HG03521 (cell line): ENCODE measurements around the gene ZNF346.
A peak's percentile ranks its signal among the peaks of the same experiment; 100 is the strongest.

Experiments used
- ATAC-seq: cut with Tn5 transposase; IDR thresholded peaks from one replicate; pipeline ENCODE4 v1.9.1; 2021; ENCODE audit warnings: mild to moderate bottlenecking, moderate library complexity; ENCODE audit not compliant: unreplicated experiment

ZNF346 gene

DNA sequence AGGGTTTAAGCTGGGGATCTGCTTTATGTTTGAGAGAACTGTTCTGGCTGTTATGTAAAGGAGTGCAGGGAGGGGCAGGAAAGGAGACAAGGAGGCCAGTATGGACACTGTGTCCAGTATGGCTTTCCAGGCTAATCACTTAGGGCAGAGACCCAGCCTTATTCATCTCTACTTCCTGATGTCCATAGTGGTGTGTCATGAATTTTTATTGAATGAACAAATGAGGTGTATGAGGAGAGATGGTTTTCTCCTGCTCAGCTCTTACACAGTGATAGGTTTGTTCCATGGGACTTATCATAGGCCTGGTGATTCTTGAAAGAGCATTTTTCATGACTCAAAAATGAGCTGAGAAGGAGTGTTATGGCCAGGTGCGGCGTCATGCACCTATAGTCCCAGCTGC, 43.7 kb downstream of the ZNF346 start:
- ATAC-seq = no peak

DNA sequence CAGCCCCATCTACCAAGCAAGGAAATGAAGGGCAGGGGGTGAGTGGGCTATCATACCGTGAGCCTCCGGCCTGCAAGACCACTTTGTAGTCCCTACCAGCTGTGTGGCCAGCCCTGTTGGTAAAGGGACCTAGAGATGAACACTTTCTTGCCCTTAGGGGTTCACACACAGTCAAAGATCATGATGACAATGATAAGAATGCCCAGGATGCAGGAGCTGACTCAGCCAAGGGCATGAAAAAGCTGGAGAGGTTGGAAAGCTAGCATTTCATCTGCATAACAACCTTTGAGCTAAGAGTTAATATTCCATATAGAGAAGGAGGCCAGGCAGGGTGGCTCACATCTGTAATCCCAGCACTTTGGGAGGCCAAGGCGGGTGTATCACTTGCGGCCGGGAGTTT, 45.0 kb downstream of the ZNF346 start:
- ATAC-seq = no peak

DNA sequence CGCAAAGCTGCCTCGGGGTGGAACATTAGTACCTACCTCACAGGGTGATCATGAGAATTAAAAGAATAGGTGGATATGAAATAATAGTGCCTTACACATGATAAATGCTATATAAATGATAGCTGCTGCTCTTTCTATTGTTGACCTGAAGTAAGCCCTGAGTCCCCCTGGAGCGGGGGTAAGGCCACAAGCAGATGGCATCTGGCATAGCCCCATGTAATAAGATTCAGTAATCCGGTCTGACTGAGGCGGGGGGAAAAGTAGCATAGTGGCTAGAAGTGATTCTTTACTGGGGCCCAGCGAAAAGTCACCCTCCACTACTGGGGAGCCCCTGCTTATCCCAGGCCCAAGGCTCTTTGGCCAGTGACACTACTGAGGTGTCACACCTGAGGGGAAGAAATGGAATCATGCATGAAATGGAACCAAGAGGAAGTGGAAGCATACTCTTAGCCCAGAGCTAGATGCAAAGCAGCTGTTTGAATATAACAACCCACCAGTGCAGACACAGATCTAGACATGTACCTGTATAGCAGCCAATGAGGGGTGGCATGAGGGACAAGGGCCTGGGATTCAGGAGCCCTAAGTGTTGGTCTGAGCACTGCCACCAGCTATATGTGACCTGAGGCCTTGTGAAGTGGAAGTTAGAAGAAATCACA, 48.2 kb downstream of the ZNF346 start:
- ATAC-seq = no peak

DNA sequence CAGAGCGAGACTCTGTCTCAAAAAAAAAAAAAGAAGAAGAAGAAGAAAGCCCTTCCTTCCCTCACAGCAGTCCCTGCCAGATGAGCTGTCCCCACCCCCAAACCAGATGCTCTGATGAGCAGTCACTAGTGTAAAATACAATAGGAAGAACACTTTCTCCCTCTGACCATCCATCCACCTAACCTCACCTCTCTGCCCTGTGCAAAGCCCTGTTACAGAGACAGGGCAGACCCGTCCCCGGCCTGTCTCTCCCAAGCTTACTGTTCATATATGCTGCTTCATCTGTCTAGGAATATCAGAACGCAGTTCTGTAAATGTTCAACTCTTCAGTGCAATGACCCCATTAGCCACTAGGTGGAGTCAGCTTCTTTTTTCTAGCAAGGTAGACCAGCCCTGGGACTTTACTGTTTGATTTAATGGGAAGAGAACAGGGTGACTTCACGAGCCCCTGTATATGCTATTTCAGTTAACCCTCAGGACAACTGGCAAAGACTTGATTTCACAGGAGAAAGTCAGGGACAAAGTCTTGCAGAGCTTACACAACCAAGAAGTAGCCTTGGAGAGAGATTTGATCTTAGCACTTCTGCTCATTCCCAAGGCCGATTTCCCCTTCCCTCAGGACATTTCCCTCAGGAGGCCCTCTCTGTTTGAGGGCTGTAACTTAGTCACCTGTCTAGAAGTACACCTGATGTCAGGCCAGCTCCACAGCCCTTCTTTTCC, 49.3 kb downstream of the ZNF346 start:
- no peak for ATAC-seq

DNA sequence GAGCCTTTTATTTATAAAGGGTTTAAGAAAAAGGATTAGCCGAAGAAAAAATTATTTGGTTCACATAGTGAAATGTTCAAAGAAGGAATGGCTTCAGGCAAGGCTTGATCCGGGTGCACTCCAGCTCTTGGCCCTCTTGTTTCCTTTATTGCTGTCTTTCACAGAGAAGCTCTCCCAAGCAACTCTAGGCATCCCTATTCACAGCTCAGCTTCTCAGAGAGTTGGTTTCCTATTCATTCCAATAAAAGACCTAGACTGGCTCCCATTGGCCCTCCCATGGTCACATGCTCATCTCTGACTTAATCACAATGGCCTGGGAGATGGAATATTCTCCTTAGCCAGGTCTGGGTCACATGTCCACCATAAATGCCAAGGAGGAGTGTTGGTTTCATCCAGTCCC, 54.8 kb downstream of the ZNF346 start:
- no peak for ATAC-seq

DNA sequence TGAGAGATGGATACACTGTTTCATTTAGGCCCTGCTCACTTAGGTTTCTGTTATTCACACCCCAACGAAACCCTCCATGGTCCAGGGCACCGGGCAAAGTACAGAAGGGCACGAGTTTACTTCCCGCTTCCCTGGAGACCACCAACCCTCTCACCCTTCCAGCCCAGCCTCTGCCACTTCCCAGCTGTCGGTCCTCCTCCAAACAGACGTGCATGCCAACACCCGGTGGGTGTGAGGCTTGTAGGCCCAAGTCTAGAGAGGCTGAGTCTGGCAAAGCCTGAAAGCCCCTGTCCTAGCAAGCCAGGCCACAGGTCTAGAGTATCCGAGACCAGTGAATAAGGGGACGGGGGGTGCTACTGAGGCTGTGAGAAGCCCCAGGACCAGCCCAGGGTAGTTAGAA, 57.1 kb downstream of the ZNF346 start:
- no peak for ATAC-seq

DNA sequence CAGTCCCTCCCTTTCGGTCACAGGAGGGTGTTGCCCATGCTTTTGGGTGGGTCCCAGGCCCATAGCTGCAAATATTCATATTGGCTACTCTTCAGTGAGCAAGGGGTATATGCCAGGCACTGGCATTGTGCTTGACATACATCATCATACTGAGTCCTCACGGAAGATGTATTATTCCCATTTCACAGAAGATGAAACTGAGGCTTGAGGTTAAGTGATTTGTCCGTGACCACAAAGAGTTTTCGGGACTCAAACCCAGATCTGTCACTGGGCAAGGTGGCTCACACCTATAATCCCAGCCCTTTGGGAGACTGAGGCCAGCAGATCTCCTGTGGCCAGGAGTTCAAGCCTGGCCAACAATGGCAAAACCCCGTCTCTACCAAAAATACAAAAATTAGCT, 57.8 kb downstream of the ZNF346 start:
- no peak for ATAC-seq

DNA sequence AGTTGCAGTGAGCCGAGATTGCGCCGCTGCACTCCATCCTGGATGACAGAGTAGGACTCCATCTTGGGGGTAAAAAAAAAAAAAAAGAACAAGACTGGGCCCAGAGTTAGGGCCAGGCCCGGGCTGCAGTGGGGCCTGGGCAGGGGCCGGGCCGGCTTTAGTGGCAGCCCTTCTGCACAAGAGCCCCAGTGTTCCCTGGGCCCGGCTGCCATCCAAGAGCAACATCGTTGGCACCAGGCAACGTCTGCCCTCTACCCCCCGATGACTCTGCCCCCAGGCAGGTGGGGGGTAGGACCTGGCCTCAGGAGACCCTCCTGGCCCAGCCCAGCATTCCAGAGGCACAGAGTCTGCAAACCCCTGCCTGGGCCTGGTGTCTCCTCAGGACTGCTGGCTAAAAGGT, 59.4 kb downstream of the ZNF346 start:
- ATAC-seq = no peak

DNA sequence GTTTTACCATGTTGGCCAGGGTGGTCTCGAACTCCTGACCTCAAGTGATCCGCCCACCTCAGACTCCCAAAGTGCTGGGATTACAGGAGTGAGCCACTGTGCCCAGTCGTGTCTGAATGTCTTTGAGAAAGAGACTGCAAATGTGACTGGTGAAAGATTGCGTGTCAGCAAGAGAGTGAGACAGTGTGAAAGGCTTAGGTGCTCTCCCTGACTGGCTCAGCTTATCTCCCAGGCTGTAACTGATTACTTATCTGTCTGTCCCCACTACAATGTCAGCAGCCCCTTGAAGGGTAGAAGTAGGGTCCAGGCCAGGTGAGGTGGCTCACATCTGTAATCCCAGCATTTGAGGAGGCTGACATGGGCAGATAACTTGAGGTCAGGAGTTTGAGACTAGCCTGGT, 60.9 kb downstream of the ZNF346 start:
- ATAC-seq = no peak

DNA sequence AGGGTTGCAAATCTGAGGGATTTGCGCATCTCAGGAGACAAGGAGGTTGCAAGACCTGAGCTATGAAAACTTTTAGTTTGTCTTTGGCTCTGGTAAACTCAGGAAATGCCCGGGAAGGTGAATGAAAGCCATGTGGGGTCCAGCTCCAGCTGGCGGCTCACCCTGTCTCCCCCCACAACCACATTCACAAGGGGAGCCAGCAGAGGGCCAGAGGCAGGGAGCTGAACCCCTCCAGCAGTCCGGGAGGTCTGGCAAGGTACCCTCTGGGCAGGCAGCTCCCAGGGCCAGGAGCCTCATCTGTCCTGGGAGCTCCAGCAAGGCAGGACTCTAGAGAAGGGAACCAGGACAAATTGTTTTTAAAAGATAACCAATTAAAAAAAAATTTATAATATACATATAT, 61.7 kb downstream of the ZNF346 start:
- ATAC-seq = no peak

DNA sequence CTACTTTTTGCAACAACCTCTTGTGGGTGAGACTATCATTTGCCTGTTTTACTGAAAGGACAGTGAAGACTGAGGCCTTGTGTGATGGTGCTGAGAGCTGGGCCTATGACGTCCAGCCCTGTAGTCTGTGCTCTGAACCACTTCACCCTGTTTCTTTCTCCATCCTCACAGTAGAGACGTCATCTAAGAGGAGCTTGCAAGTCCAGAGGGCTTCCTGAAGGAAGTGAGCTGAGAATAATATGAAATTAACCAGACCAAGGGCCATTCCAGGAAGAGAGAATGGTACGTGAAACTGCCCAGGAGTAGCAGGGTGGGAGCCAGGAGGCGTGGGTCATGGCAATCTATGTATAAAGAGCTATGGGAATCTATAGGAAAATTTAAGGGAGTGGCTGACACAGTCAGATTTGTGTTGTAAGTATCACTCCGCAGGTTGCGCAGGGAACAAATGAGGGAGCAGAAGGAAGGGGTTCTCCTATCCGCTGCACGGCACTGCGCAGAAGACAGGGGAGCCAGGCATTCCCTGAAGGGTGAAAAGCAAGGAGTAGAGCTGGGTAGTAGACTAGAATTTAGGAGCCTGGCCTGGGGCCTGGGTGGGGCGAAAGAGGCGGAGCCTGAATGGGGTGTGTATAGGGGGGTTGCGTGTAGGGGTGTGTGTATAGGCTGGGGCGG, 63.6 kb downstream of the ZNF346 start:
- ATAC-seq = no peak

DNA sequence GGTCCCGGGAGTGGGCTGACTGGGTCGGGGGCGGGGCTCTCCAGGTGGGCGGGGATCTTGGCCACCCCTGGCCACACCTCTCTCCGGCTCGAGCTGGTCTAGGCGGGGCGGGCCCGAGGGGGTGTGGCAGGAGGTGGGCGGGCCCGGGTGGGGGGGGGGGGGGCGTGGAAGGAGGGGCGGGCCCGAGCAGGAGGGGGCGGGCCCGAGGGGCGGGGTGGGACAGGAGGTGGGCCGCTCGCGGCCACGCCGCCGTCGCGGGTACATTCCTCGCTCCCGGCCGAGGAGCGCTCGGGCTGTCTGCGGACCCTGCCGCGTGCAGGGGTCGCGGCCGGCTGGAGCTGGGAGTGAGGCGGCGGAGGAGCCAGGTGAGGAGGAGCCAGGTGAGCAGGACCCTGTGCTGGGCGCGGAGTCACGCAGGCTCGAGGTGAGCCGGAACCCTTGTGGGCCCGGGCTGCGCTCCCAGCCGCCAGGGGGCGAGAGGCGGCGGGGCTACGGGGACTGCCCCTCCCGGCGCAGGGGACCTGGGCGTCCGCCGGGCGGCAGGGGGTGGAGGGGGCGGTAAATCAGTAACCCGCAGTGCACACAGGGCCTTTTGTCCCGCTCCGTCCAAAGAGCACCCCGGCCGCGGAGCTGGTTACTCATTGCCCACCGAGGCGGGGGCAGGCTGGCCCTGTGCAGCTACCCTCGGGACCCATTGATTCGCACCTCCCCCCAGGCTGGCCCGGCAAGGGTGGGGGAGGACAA, 64.3 kb downstream of the ZNF346 start, which contains the start of gene FGFR4:
Gene FGFR4, plus strand, starts transcription at position 262 of the 744 bp plus-strand sequence. CDS start 2,688 bp downstream, outside the sequence.
- peak; percentile 45 for ATAC-seq

DNA sequence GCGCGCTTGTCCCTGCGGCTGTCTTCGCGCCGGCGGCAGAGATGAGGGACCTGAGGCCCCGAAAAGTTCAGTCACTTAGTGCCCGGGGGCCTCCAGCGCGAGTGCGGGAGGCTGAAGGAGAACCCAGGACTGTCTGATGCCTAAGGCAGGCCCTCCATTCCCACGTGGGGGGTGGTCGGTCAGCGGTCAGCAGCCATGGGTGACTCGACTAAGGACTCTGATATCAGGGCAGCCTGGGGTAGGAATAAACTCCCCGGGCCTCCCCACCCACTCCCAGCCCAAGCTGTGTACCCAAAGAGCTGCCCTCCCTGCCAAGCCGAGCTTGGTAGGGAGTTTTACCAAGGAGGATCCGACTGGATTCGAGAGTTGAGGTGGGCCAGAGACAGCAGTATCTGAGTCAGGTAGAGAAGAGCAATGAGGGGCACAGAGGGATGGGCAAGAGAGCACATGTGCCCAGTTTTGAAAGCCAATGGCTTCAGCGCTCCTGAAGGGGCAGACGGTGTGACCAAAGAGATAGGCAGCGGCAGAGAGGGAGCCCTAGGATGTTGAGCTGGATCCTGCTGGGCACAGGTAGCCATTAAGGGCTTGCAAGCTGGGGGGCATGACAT, 65.0 kb downstream of the ZNF346 start:
- no peak for ATAC-seq

DNA sequence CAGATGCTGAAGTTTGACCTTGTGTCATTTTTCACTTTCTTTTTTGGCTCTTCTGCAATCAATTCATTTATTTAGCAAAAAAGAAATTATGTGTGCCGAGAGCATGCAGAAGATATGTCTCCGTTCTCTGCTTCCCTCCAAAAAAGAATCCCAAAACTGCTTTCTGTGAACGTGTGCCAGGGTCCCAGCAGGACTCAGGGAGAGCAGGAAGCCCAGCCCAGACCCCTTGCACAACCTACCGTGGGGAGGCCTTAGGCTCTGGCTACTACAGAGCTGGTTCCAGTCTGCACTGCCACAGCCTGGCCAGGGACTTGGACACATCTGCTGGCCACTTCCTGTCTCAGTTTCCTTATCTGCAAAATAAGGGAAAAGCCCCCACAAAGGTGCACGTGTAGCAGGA, 66.6 kb downstream of the ZNF346 start:
- no peak for ATAC-seq

DNA sequence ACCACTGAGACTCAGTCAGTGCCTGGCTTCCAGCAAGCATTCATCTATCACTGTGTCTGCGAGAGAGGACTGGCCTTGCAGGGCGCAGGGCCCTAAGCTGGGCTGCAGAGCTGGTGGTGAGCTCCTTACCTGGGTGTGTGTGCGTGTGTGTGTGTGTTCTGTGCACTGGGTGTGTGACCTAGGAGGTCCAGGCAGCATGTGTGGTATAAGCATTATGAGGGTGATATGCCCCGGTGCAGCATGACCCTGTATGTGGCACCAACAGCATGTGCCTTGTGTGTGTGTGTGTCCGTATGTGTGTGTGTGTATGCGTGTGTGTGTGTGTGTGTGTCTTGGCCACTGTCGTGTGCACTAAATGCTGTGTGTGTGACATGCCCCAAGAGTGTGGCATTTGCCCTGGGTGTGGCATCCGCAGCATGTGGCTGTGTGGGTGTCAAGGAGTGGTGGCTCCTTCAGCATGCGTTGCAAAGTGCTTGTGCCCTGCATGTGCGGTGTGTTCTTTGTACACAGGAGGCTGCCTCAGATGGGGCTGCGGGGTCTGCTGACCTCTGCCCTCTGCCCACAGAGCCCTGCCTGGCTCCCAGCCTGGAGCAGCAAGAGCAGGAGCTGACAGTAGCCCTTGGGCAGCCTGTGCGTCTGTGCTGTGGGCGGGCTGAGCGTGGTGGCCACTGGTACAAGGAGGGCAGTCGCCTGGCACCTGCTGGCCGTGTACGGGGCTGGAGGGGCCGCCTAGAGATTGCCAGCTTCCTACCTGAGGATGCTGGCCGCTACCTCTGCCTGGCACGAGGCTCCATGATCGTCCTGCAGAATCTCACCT, 67.5 kb downstream of the ZNF346 start:
- ATAC-seq = no peak

DNA sequence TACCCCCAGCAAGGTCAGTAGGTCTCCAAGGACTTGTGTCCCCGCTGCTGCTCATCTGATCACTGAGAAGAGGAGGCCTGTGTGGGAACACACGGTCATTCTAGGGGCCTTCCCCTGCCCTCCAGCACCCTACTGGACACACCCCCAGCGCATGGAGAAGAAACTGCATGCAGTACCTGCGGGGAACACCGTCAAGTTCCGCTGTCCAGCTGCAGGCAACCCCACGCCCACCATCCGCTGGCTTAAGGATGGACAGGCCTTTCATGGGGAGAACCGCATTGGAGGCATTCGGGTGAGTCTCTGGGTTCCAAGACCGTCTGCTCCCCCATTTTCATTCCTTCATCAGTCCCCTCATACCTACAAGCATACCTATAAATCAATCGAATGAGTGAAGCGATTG, 68.3 kb downstream of the ZNF346 start:
- ATAC-seq = no peak

DNA sequence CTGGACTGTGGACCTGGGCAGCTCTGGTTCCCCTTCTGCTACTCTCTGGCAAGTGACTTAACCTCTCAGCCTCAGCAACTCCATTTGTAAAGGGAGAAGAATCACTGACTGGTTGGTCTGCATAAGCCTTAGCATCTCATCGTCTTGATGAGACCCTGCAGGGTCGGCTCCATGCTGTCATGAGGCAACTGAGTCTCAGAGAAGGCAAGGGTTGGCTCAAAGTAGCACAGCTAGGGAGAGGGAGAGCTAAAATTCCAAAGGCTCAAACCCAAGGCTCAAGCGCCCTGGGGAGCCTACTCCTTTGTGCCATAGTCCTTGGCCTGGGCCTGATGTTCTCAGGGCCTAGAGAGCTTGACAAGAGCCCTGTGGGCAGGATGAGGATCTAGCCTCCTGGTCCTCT, 68.7 kb downstream of the ZNF346 start:
- ATAC-seq = no peak

DNA sequence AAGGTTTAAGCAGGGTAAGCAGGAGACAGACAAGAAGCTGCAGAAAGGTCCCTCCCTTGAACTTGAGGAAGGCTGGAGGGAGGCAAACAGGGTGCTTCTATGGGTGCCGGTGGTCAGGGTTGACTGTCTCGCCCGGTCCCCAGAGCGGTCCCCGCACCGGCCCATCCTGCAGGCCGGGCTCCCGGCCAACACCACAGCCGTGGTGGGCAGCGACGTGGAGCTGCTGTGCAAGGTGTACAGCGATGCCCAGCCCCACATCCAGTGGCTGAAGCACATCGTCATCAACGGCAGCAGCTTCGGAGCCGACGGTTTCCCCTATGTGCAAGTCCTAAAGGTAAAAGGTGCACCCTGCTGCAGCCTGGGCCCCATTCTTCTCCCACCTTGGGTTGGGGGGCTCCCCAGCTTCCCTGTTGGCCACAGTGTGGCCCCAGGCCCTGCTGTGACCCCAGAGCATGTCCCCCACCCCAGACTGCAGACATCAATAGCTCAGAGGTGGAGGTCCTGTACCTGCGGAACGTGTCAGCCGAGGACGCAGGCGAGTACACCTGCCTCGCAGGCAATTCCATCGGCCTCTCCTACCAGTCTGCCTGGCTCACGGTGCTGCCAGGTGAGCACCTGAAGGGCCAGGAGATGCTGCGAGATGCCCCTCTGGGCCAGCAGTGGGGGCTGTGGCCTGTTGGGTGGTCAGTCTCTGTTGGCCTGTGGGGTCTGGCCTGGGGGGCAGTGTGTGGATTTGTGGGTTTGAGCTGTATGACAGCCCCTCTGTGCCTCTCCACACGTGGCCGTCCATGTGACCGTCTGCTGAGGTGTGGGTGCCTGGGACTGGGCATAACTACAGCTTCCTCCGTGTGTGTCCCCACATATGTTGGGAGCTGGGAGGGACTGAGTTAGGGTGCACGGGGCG, 69.9 kb downstream of the ZNF346 start:
- ATAC-seq = no peak

DNA sequence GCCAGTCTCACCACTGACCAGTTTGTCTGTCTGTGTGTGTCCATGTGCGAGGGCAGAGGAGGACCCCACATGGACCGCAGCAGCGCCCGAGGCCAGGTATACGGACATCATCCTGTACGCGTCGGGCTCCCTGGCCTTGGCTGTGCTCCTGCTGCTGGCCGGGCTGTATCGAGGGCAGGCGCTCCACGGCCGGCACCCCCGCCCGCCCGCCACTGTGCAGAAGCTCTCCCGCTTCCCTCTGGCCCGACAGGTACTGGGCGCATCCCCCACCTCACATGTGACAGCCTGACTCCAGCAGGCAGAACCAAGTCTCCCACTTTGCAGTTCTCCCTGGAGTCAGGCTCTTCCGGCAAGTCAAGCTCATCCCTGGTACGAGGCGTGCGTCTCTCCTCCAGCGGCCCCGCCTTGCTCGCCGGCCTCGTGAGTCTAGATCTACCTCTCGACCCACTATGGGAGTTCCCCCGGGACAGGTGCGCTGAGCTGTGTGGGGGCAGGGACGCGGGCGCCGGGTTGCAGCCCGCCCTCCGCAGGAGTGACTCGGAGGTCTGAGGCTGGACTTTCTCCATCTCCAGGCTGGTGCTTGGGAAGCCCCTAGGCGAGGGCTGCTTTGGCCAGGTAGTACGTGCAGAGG, 70.7 kb downstream of the ZNF346 start:
- no peak for ATAC-seq
